Stimulated activated naive CD8-positive, alpha-beta T cell treated with anti-CD3 and anti-CD28 coated beads, Interleukin-15, Interleukin-2, amounts not matched to agents 100 ng/mL and 50 ng/mL, for 24 hours (primary cell): ENCODE results near the gene CCT8.
"Not testable (repeated sequence)": the region's sequence is repeated elsewhere in the genome, so short reads cannot be mapped to it uniquely, and the experiment has no call there.

Experiments
- H3K27ac Mint-ChIP-seq: one replicate; pipeline ENCODE4 v1.8.0; 2021; ENCODE audit warnings: mild to moderate bottlenecking, mixed read lengths
- H3K27me3 Mint-ChIP-seq: one replicate; pipeline ENCODE4 v1.8.0; 2021; ENCODE audit warnings: mixed read lengths
- H3K36me3 Mint-ChIP-seq: one replicate; pipeline ENCODE4 v1.8.0; 2021; ENCODE audit warnings: low read depth, mixed read lengths
- H3K4me1 Mint-ChIP-seq: one replicate; pipeline ENCODE4 v1.8.0; 2021; ENCODE audit warnings: low read depth, mixed read lengths
- H3K4me3 Mint-ChIP-seq: one replicate; pipeline ENCODE4 v1.8.0; 2021; ENCODE audit warnings: mild to moderate bottlenecking, mixed read lengths
- H3K9me3 Mint-ChIP-seq: one replicate; pipeline ENCODE4 v1.8.0; 2021; ENCODE audit warnings: mixed read lengths

CCT8 gene

GRCh38 chr21:29011236-29011635 lies 62.2 kb downstream of the CCT8 start:
- H3K4me3 Mint-ChIP-seq, H3K27me3 Mint-ChIP-seq, H3K27ac Mint-ChIP-seq, H3K9me3 Mint-ChIP-seq, H3K4me1 Mint-ChIP-seq: not testable (repeated sequence)
- H3K36me3 Mint-ChIP-seq: peaks cover 14% of the 10 kb centered on the region

GRCh38 chr21:29008367-29008766 lies 65.1 kb downstream of the CCT8 start:
- Mint-ChIP-seq H3K9me3 (no peaks in the 10 kb centered on the region), H3K4me1 (peaks cover 6% of the 10 kb centered on the region), H3K27ac (no peak overlapping the region), H3K27me3 (no peaks in the 10 kb centered on the region), H3K36me3 (peaks cover 14% of the 10 kb centered on the region), H3K4me3 (no peak overlapping the region)

- Mint-ChIP-seq H3K27ac (no peak overlapping the region), H3K36me3 (peaks cover 14% of the 10 kb centered on the region), H3K4me3 (no peak overlapping the region), H3K27me3 (no peaks in the 10 kb centered on the region), H3K9me3 (no peaks in the 10 kb centered on the region), H3K4me1 (peaks cover 6% of the 10 kb centered on the region)
These were observed 65.6 kb downstream of the CCT8 start for GRCh38 chr21:29007810-29008209.

GRCh38 chr21:29007135-29007534 lies 66.3 kb downstream of the CCT8 start:
- Mint-ChIP-seq H3K36me3 (peaks cover 14% of the 10 kb centered on the region), H3K27ac (no peak overlapping the region), H3K9me3 (no peaks in the 10 kb centered on the region), H3K27me3 (no peaks in the 10 kb centered on the region), H3K4me3 (no peak overlapping the region), H3K4me1 (peaks cover 9% of the 10 kb centered on the region)
